Right cardiac atrium (tissue), 5 donors: Measurements from ENCODE around the gene DLG2. TPM values are rescaled to one million over a fixed set of nuclear protein-coding genes. Genes with fewer than 3 reads are reported as not detected.
A peak's percentile ranks its signal among the peaks of the same experiment; 100 is the strongest.
"Not testable (repeated sequence)": the region's sequence is repeated elsewhere in the genome, so short reads cannot be mapped to it uniquely, and the experiment has no call there.

Experiments
- ATAC-seq, 2 donors: fragments of 200-7000 bp; cut with Tn5 transposase; one replicate each; pipeline versions ENCODE4 v1.8.0 to v1.9.1; 2020; ENCODE audit warnings: moderate library complexity in 2 of 2, mild to moderate bottlenecking in 1 of 2
- DNase-seq, 3 donors: peaks; one replicate each; pipeline ENCODE4 v3.0.0-alpha.2; 2020
- H3K27ac ChIP-seq: one replicate; pipeline ENCODE4 v1.5.1; 2013; ENCODE audit warnings: mild to moderate bottlenecking, low read length, control low read depth, moderate library complexity
- H3K27me3 ChIP-seq: one replicate; pipeline ENCODE4 v1.6.1; 2013; ENCODE audit not compliant: control insufficient read depth, insufficient read depth
- H3K4me1 ChIP-seq: one replicate; pipeline ENCODE4 v1.6.1; 2013; ENCODE audit warnings: low read length; ENCODE audit not compliant: control insufficient read depth, insufficient read depth
- H3K4me3 ChIP-seq: one replicate; pipeline ENCODE4 v1.5.1; 2013; ENCODE audit warnings: low read length, control low read depth
- H3K9me3 ChIP-seq: one replicate; pipeline ENCODE4 v1.6.1; 2013; ENCODE audit warnings: low read length; ENCODE audit not compliant: control insufficient read depth
- WGBS: extraction: QIAGEN DNeasy Blood & Tissue Kit; methylation state at CpG from one replicate; pipeline ENCODE4 v1.1.7; 2013; 5-methylcytosine and 5-hydroxymethylcytosine counted together
- intact Hi-C, 4 donors: fragments of 100-400 bp; cut with DNase I; formaldehyde crosslinking; loops; one replicate each; pipeline versions ENCODE4 v1.11.0 to v1.14.0; 2022 to 2023
- polyA plus RNA-seq: library from polyadenylated mRNA; stranded (reverse); fragments of 200-250 nt; gene quantifications from one replicate; pipeline ENCODE4 v1.2.3, GENCODE V29; 2013
- total RNA-seq, 4 donors: library from RNA; stranded (reverse); fragmentation: NEBNext Ultra II Directional; extraction: Animal tissue kit (Norgen Biotek cat#: 25700); gene quantifications; one replicate each; pipeline ENCODE4 v1.2.1, GENCODE V29; 2021
- donor health status: healthy with polysubstance abuse.
- donor health status: DM: no; HTN: yes; CAD: no.
- donor health status: DM: no; HTN: no; CAD: no.
- donor health status: DM: no; HTN: yes; CAD: no; lungs with severe emphysema.
- donor health status: DM: yes; HTN: yes; CAD: no.

The DLG2 gene
- total and polyA plus RNA-seq, 5 donors, result 2.3 to 10.5 (median 9.4) TPM

DNA sequence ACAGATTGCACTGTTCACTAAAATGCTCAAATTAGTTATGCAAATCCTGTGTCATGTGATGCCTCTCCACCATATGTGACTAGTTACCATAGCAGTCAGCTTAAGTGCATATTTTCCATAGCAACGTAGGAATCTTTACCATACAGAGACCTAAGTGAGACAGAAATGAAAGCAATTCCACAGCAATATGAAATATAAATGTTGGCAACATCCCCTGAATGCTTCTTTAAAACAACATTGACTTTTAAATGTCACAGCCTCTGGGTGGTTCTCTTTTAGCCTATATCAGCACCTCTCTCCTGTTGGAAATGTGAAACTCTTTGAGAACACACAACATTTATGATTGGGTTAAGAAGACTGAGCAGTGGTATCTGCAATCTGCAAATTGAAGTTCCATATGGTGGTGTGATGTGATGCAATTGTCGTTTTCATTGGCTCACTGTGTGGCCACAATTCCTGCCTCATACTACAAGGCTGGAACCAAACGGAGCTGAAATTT lies 814.6 kb downstream of the DLG2 start:
- no peak for ATAC-seq
- 40% methylated on average over 3 of the region's 3 CpGs for WGBS

DNA sequence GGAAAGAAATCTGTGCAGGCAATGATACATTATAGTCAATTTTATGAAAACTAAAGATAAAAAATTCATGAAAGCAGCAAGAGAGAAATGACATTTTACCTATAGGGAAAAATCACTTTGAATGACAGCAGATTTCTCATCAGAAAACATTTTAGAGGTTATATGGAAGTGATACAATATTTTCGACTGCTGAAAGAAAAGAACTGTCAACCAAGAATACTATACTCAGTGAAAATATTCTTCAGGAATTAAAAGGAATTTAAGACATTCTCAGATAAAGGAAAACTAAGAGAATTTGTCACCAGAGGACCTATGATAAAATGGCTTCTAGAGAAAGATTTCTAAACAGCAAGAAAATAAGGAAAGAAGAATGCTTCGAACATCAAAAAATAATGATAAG lies 820.8 kb downstream of the DLG2 start:
- no peak overlapping the region for H3K4me3 ChIP-seq
- intact Hi-C loops, result no loop called here
- H3K4me1 ChIP-seq, result no peaks in the 10 kb centered on the region
- ATAC-seq (no peak), DNase-seq (no peak)
- no peaks in the 10 kb centered on the region for H3K27me3 ChIP-seq
- 85% methylated on average over 2 of the region's 2 CpGs for WGBS
- no peaks in the 10 kb centered on the region for H3K9me3 ChIP-seq
- no peak overlapping the region for H3K27ac ChIP-seq

More for the DNA sequence above, 814.6 kb downstream of the DLG2 start:
- Histone ChIP-seq H3K4me3 (no peak overlapping the region), H3K9me3 (no peaks in the 10 kb centered on the region), H3K27me3 (no peaks in the 10 kb centered on the region), H3K4me1 (no peaks in the 10 kb centered on the region), H3K27ac (no peak overlapping the region)
- intact Hi-C loops, result no loop called here
- no peak for DNase-seq

DNA sequence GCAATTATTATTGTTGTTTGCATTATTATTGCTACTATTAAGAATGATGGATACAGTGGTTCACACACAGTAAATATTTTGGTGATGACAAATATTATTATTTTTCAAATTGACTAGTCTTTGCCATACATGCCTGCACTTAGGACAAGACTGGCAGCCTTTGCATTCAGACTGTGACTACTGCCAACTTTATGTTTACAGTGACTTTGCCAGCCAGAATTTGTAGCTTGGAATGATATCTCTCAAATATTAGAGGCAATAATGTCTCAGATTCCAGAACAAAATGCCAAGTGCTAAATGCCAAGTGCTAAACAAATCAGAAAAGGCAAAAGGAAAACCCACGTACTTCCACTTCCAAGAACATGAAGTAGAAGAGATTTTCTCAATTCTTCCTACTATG lies 823.1 kb downstream of the DLG2 start:
- no peaks in the 10 kb centered on the region for H3K4me1 ChIP-seq
- 19% methylated on average over 1 of the region's 1 CpG for WGBS
- DNase-seq, result no peak
- no peak overlapping the region for H3K27ac ChIP-seq
- H3K4me3 ChIP-seq, result no peak overlapping the region
- intact Hi-C loops, result no loop called here
- no peaks in the 10 kb centered on the region for H3K27me3 ChIP-seq
- ATAC-seq, result no peak
- no peaks in the 10 kb centered on the region for H3K9me3 ChIP-seq

DNA sequence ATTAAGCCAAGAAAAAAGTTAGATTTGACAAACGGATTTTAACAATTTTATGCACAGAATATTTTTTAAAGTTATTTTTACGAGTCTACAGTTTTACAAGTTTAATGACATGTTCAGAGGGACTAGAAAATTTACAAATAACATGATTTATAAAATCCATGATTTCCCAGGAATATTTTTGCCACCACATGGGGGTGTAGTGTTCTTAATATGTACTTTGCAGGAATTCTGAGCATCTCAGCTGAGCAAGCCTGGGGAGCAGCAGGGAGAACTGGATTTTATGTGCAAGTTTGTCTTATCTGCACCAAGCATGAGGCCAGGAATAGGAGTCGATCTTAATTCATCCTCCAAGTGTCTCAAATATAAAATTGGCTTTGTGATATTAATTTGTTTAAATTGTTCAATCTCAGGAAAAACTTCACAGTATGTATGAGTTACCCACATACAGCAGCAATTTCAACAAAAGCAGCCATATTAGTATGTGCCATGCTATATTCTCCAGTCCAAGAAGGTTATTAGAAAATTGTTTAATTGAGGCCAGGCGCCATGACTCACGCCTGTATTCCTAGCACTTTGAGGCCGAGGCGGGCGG lies 826.3 kb downstream of the DLG2 start:
- H3K27ac ChIP-seq, result no peak overlapping the region
- H3K9me3 ChIP-seq, result no peaks in the 10 kb centered on the region
- intact Hi-C loops, result no loop called here
- no peak overlapping the region for H3K4me3 ChIP-seq
- WGBS, result 77% methylated on average over 8 of the region's 8 CpGs
- H3K27me3 ChIP-seq, result no peaks in the 10 kb centered on the region
- ATAC-seq, result no peak
- DNase-seq, result no peak
- no peaks in the 10 kb centered on the region for H3K4me1 ChIP-seq

DNA sequence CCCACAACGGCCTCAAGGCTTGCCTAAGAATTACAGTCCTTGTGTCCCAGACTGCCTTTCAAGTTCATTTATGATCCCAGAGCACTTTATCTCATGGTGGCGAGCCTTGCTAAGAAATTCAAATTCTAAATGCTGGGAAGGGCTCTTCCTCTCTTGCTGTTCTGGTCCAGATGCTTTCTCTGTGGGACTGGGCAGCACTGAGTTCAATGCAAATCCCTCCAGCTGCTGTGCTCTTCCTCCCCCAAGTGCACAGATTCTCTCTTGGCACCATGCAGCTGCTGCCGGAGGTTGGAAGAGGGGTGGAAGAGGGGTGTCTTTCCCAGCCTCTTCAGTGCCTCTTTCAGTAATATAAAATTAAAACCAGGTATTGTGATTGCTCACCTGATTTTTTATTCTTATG lies 828.0 kb downstream of the DLG2 start:
- H3K9me3 ChIP-seq, result no peaks in the 10 kb centered on the region
- H3K4me3 ChIP-seq, result no peak overlapping the region
- no peak overlapping the region for H3K27ac ChIP-seq
- H3K27me3 ChIP-seq, result no peaks in the 10 kb centered on the region
- ATAC-seq (no peak), DNase-seq (no peak)
- intact Hi-C loops, result no loop called here
- 56% methylated on average over 3 of the region's 3 CpGs for WGBS
- no peaks in the 10 kb centered on the region for H3K4me1 ChIP-seq

DNA sequence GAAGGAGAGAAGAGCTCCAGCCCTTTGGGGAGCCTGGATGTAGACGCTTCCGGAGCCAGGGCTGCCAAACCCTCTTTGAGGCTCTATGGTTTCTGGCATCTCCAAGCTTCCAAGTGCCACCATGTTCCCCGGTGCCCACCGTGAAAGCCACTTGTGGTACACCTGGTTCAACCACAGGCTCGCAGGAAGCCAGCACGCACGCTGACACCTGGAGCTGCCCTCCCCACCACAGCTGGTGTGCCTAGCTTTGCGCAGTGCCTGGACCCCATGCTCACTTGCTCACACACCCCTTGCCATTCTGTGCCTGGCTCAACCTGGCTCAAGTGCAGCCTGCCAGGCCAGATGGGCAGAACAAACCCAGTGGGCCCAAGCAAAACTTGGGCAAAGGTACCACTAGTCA lies 831.4 kb downstream of the DLG2 start:
- Histone ChIP-seq H3K27me3 (no peaks in the 10 kb centered on the region), H3K4me3 (no peak overlapping the region), H3K4me1 (no peaks in the 10 kb centered on the region), H3K27ac (no peak overlapping the region), H3K9me3 (no peaks in the 10 kb centered on the region)
- DNase-seq, result peak in 2 of 3 donors; percentile 26 to 46
- intact Hi-C loops, result no loop called here
- 96% methylated on average over 8 of the region's 8 CpGs for WGBS
- no peak for ATAC-seq

DNA sequence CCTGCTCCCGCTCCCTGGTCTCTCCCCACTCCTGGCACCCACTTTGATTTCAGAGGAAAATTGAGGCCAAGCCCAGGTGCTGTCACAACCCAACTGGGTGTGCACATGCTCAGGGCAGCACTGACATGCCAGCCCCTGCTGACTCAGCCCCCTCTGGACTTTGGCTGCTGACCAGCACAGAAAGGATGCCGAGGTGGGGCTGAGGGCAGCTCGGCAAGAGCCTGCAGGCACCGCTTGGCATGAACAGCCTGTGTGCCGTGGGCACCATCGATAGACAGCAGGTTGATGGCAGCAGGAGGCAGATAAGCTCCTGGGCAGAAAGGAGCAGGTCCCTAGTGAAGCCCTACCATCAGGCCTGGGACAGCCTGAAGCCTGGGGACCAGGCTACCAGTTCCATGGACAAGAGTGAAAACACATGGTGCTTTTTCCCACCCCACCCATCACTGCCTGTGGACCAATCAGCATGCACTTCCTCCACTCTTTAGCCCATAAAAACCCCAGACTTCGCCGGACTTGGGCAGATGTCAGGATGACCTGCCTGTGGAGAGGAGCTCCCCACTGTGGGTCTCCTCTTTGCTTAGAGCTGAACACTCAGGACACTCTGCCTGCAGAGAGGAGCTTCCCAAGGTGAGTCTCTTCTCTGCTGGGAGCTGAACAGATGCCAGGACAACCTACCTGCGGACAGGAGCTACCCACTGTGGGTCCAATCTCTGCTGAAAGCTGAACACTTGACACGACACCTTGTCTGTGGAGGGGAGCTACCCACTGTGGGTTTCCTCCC lies 832.3 kb downstream of the DLG2 start:
- H3K4me3 ChIP-seq, result no peak overlapping the region
- 93% methylated on average over 10 of the region's 10 CpGs for WGBS
- H3K27ac ChIP-seq, result no peak overlapping the region
- intact Hi-C loops, result no loop called here
- H3K27me3 ChIP-seq, result no peaks in the 10 kb centered on the region
- DNase-seq (peak in 2 of 3 donors; percentile 13 to 26), ATAC-seq (no peak)
- no peaks in the 10 kb centered on the region for H3K9me3 ChIP-seq
- H3K4me1 ChIP-seq, result no peaks in the 10 kb centered on the region

DNA sequence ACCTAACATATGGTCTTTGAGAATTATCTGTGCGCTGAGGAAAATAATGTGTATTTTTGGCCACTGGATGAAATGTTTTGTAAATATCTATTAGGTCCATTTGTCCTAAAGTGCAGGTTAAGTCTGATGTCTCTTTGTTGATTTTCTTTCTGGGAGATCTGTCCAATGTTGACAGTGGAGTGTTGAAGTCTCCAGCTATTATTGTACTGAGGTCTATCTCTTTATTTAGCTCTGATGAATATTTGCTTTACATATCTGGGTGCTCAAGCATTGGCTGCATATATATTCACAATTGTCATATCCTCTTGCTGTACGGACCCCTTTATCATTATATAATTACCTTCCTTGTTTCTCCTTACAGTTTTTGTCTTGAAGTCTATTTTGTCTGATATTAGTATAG lies 833.8 kb downstream of the DLG2 start:
- no peak for ATAC-seq
- H3K27ac ChIP-seq, result no peak overlapping the region
- WGBS, result 63% methylated on average over 2 of the region's 2 CpGs
- H3K4me3 ChIP-seq, result no peak overlapping the region
- H3K4me1 ChIP-seq, result no peaks in the 10 kb centered on the region
- H3K27me3 ChIP-seq, result no peaks in the 10 kb centered on the region
- no peaks in the 10 kb centered on the region for H3K9me3 ChIP-seq
- intact Hi-C loops, result no loop called here
- DNase-seq, result no peak

DNA sequence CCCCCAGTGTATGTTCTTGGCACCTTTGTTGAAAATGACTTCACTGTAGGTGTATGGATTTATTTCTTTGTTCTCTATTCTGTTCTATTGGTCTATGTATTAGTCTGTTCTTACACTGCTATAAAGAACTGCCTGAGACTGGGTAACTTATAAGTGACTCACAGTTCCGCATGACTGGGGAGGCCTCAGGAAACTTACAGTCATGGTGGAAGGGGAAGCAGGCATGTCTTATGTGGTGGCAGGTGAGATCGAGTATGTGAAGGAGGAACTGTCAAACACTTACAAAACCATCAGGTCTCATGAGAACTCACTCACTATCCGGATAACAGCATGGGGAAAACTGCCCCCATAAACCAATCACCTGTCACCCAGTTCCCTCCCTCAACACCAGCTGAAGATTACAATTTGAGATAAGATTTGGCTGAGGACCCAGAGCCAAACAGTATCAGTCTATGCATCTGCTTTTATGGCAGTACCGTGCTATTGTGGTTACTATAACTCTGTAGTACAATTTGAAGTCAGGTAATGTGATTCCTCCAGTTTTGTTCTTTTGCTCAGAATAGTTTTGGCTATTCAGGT lies 836.2 kb downstream of the DLG2 start:
- H3K4me3 ChIP-seq, result no peak overlapping the region
- no peaks in the 10 kb centered on the region for H3K9me3 ChIP-seq
- WGBS, result 74% methylated on average over 4 of the region's 4 CpGs
- H3K27ac ChIP-seq, result no peak overlapping the region
- no peaks in the 10 kb centered on the region for H3K4me1 ChIP-seq
- H3K27me3 ChIP-seq, result no peaks in the 10 kb centered on the region
- intact Hi-C loops, result no loop called here
- no peak for ATAC-seq
- no peak for DNase-seq

DNA sequence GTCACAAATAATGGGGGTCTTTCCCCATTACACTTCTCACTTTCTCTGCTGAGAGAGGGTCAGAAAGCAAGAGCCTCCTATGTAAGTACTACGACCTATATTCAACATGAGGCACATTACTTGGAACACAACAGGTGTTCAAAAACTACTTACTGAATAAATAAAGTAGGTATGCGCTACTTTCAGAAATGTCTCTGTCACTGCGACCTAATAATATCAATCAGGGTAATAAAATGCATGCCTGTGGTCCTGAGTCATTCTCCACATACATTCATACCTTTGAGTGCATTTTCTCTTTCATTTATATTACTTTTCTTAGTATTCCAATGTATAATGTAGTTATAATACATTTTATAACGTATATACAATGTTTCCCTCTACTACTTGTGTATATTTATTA lies 838.9 kb downstream of the DLG2 start:
- Histone ChIP-seq H3K27ac (no peak overlapping the region), H3K9me3 (no peaks in the 10 kb centered on the region), H3K27me3 (no peaks in the 10 kb centered on the region), H3K4me3 (no peak overlapping the region), H3K4me1 (no peaks in the 10 kb centered on the region)
- DNase-seq (no peak), ATAC-seq (no peak)
- intact Hi-C loops, result no loop called here
- 81% methylated on average over 4 of the region's 4 CpGs for WGBS

DNA sequence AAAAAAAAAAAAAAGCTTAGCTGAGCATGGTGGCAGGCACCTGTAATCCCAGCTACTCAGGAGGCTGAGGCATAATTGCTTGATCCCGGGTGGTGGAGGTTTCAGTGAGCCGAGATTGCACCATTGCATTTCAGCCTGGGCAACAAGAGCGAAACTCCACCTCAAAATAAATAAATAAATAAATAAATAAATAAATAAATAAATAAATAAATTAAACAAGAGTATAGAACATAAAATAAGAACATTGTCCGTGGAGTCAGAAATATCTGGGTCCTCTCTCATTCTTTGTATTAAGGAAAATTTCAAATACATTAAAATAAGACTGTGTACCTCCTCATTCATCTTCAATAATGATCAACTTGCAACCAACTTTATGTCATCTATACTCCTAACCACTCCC lies 843.0 kb downstream of the DLG2 start:
- intact Hi-C loops, ATAC-seq, DNase-seq, H3K27me3 ChIP-seq, H3K4me3 ChIP-seq, H3K27ac ChIP-seq, H3K9me3 ChIP-seq, H3K4me1 ChIP-seq: not testable (repeated sequence)
- 94% methylated on average over 4 of the region's 4 CpGs for WGBS
